Dermis blood vessel endothelial cell (primary cell): Measurements from ENCODE around the gene HMCES. TPM values are rescaled to one million over a fixed set of nuclear protein-coding genes. Genes with fewer than 3 reads are reported as not detected.

Experiments
- DNase-seq: peaks from one replicate; pipeline ENCODE4 v3.0.0; 2010
- total RNA-seq: library from RNA; depleted of rRNA; stranded (reverse); fragments of >200 nt; gene quantifications from 2 replicates; pipeline ENCODE4 v1.2.3, GENCODE V29; 2014

HMCES gene
- 31.3 and 40.0 TPM in 2 replicates for total RNA-seq

- peak; percentile 93 for DNase-seq
Measured at GRCh38 chr3:129278439-129278965, at the start of gene HMCES. Gene HMCES (plus strand): TSS chr3:129278870. CDS start chr3:129279733, 863 bp downstream.

GRCh38 chr3:129228891-129229585 lies 49.6 kb upstream of the HMCES start:
- peak; percentile 68 for DNase-seq

- DNase-seq: peak; percentile 57
Measured at GRCh38 chr3:129230311-129231019, 48.2 kb upstream of the HMCES start.

- DNase-seq: no peak
Measured at GRCh38 chr3:129231331-129232119, 47.1 kb upstream of the HMCES start.

GRCh38 chr3:129233538-129233937 lies 45.1 kb upstream of the HMCES start:
- DNase-seq: no peak

GRCh38 chr3:129234441-129234840 lies 44.2 kb upstream of the HMCES start:
- DNase-seq: no peak

GRCh38 chr3:129235344-129235917 lies 43.2 kb upstream of the HMCES start:
- DNase-seq: no peak

- DNase-seq: no peak
Measured at GRCh38 chr3:129238945-129239705, 39.5 kb upstream of the HMCES start.

GRCh38 chr3:129239991-129240390 lies 38.7 kb upstream of the HMCES start:
- no peak for DNase-seq

GRCh38 chr3:129240436-129240835 lies 38.2 kb upstream of the HMCES start:
- peak; percentile 28 for DNase-seq

- DNase-seq: no peak
Measured at GRCh38 chr3:129245141-129245540, 33.5 kb upstream of the HMCES start.

GRCh38 chr3:129245641-129246306 lies 32.9 kb upstream of the HMCES start:
- peak; percentile 95 for DNase-seq

- no peak for DNase-seq
Measured at GRCh38 chr3:129246636-129247035, 32.0 kb upstream of the HMCES start.

- no peak for DNase-seq
Measured at GRCh38 chr3:129248286-129248979, 30.2 kb upstream of the HMCES start.

- DNase-seq: peak; percentile 90
Measured at GRCh38 chr3:129249284-129250065, 29.2 kb upstream of the HMCES start, which contains the start of gene COPG1. Gene COPG1 (plus strand): TSS chr3:129249606. CDS start chr3:129249710, 104 bp downstream.

GRCh38 chr3:129252748-129253147 lies 25.9 kb upstream of the HMCES start:
- DNase-seq: no peak

- DNase-seq: no peak
Measured at GRCh38 chr3:129254536-129255230, 24.0 kb upstream of the HMCES start.

- DNase-seq: no peak
Measured at GRCh38 chr3:129256270-129256669, 22.4 kb upstream of the HMCES start.

- DNase-seq: no peak
Measured at GRCh38 chr3:129257609-129258008, 21.1 kb upstream of the HMCES start.
